Astrocyte (in vitro differentiated cells and primary cell): ENCODE results near the gene PCNT. TPM values are rescaled to one million over a fixed set of nuclear protein-coding genes. Genes with fewer than 3 reads are reported as not detected.

Source experiments
- DNase-seq: peaks from one replicate; pipeline ENCODE4 v3.0.0-alpha.2; 2010; ENCODE audit warnings: low read depth
- FAIRE-seq: peaks from 2 replicates; lab custom pipeline; 2011; peaks lifted over from hg19 to GRCh38; lab: Jason Lieb, UNC
- H2AFZ ChIP-seq: 2 replicates; pipeline ENCODE4 v1.6.0; 2012; ENCODE audit warnings: low read depth, low read length, inconsistent platforms
- H3K27ac ChIP-seq: 2 replicates; pipeline ENCODE4 v1.5.1; 2011; ENCODE audit warnings: low read depth, low read length, inconsistent platforms
- H3K27me3 ChIP-seq: 2 replicates; pipeline ENCODE4 v1.6.0; 2011; ENCODE audit warnings: low read length, inconsistent platforms; ENCODE audit not compliant: insufficient read depth
- H3K36me3 ChIP-seq: 2 replicates; pipeline ENCODE4 v1.5.1; 2011; ENCODE audit warnings: low read length, inconsistent platforms; ENCODE audit not compliant: insufficient read depth
- H3K4me1 ChIP-seq: 2 replicates; pipeline ENCODE4 v1.5.1; 2011; ENCODE audit warnings: low read length, inconsistent platforms; ENCODE audit not compliant: insufficient read depth
- H3K4me2 ChIP-seq: 2 replicates; pipeline ENCODE4 v1.6.0; 2012; ENCODE audit warnings: low read length, inconsistent platforms
- H3K4me3 ChIP-seq: 2 replicates; pipeline ENCODE4 v1.5.1; 2011; ENCODE audit warnings: low read depth, mild to moderate bottlenecking, low read length, inconsistent platforms; ENCODE audit not compliant: insufficient read depth
- H3K79me2 ChIP-seq: 2 replicates; pipeline ENCODE4 v1.6.0; 2012; ENCODE audit warnings: mild to moderate bottlenecking, low read length, inconsistent platforms; ENCODE audit not compliant: insufficient read depth
- H3K9ac ChIP-seq: 2 replicates; pipeline ENCODE4 v1.6.0; 2012; ENCODE audit warnings: mild to moderate bottlenecking, low read length, inconsistent platforms
- H3K9me3 ChIP-seq: 2 replicates; pipeline ENCODE4 v1.5.1; 2012; ENCODE audit warnings: low read depth, mild to moderate bottlenecking, low read length, inconsistent platforms; ENCODE audit not compliant: insufficient read depth
- H4K20me1 ChIP-seq: 2 replicates; pipeline ENCODE4 v1.6.0; 2012; ENCODE audit warnings: low read length, inconsistent platforms; ENCODE audit not compliant: insufficient read depth
- H3K27ac Mint-ChIP-seq: one replicate; pipeline ENCODE4 v1.8.0; 2021; ENCODE audit warnings: mild to moderate bottlenecking, mixed read lengths; ENCODE audit not compliant: unreplicated experiment
- H3K27me3 Mint-ChIP-seq: one replicate; pipeline ENCODE4 v1.8.0; 2021; ENCODE audit warnings: low read depth, mixed read lengths; ENCODE audit not compliant: unreplicated experiment
- H3K36me3 Mint-ChIP-seq: one replicate; pipeline ENCODE4 v1.8.0; 2021; ENCODE audit warnings: low read depth, mixed read lengths; ENCODE audit not compliant: unreplicated experiment
- H3K4me1 Mint-ChIP-seq: one replicate; pipeline ENCODE4 v1.8.0; 2021; ENCODE audit warnings: low read depth, mixed read lengths; ENCODE audit not compliant: unreplicated experiment
- H3K4me3 Mint-ChIP-seq: one replicate; pipeline ENCODE4 v1.8.0; 2021; ENCODE audit warnings: mild to moderate bottlenecking, moderate library complexity, mixed read lengths; ENCODE audit not compliant: unreplicated experiment
- H3K9me3 Mint-ChIP-seq: one replicate; pipeline ENCODE4 v1.8.0; 2021; ENCODE audit warnings: mild to moderate bottlenecking, mixed read lengths; ENCODE audit not compliant: unreplicated experiment
- CTCF ChIP-seq: IDR thresholded peaks from 2 replicates; pipeline ENCODE4 v1.5.1; 2011; ENCODE audit warnings: low read depth, mild to moderate bottlenecking, inconsistent platforms, low read length, moderate library complexity; ENCODE audit not compliant: insufficient read depth
- EZH2 ChIP-seq: IDR thresholded peaks from 2 replicates; pipeline ENCODE4 v1.6.1; 2012; ENCODE audit warnings: mild to moderate bottlenecking, low read length, inconsistent platforms; ENCODE audit not compliant: insufficient read depth
- total RNA-seq: library from RNA; stranded (reverse); gene quantifications from 2 replicates; pipeline ENCODE4 v1.2.1, GENCODE V29; 2021

Gene PCNT
- total RNA-seq, 1 donor from 2014 or later: 19.9 TPM

- no peak overlapping the region for H3K27ac Mint-ChIP-seq
- H3K4me1 Mint-ChIP-seq: no peaks in the 10 kb centered on the region
- no peak overlapping the region for H3K4me3 Mint-ChIP-seq
- H3K36me3 Mint-ChIP-seq: peaks cover 10% of the 10 kb centered on the region
- H4K20me1 ChIP-seq: peaks cover 18% of the 10 kb centered on the region
- no peak overlapping the region for H3K9ac ChIP-seq
- no peak overlapping the region for H3K4me2 ChIP-seq
- no peaks in the 10 kb centered on the region for H3K27me3 Mint-ChIP-seq
- DNase-seq: no peak
- FAIRE-seq: no peak
- no peak overlapping the region for H3K4me3 ChIP-seq
- H2AFZ ChIP-seq: no peak overlapping the region
- peaks cover 23% of the 10 kb centered on the region for H3K79me2 ChIP-seq
- H3K4me1 ChIP-seq: no peaks in the 10 kb centered on the region
- H3K27ac ChIP-seq: no peak overlapping the region
- no peaks in the 10 kb centered on the region for H3K9me3 ChIP-seq
- no peaks in the 10 kb centered on the region for H3K27me3 ChIP-seq
- TF ChIP-seq EZH2 (no peak), CTCF (no peak)
- no peaks in the 10 kb centered on the region for H3K9me3 Mint-ChIP-seq
- peaks cover 8% of the 10 kb centered on the region for H3K36me3 ChIP-seq
Measured at GRCh38 chr21:46489162-46489663, 165.3 kb downstream of the PCNT start.

- Histone ChIP-seq H3K4me3 (no peak overlapping the region), H3K4me2 (no peak overlapping the region), H3K9ac (no peak overlapping the region), H3K27me3 (no peaks in the 10 kb centered on the region), H3K9me3 (no peaks in the 10 kb centered on the region), H3K79me2 (peaks cover 19% of the 10 kb centered on the region), H3K36me3 (peaks cover 6% of the 10 kb centered on the region), H2AFZ (no peak overlapping the region), H3K27ac (no peak overlapping the region), H3K4me1 (no peaks in the 10 kb centered on the region), H4K20me1 (peaks cover 15% of the 10 kb centered on the region)
- H3K27me3 Mint-ChIP-seq: no peaks in the 10 kb centered on the region
- peaks cover 14% of the 10 kb centered on the region for H3K36me3 Mint-ChIP-seq
- no peaks in the 10 kb centered on the region for H3K4me1 Mint-ChIP-seq
- no peak overlapping the region for H3K4me3 Mint-ChIP-seq
- DNase-seq (no peak), FAIRE-seq (no peak)
- no peak for TF ChIP-seq EZH2
- TF ChIP-seq CTCF: no peak
- no peak overlapping the region for H3K27ac Mint-ChIP-seq
- no peaks in the 10 kb centered on the region for H3K9me3 Mint-ChIP-seq
Measured at GRCh38 chr21:46489800-46490199, 165.8 kb downstream of the PCNT start.

- Histone ChIP-seq H3K9ac (no peak overlapping the region), H3K4me1 (no peaks in the 10 kb centered on the region), H3K36me3 (peaks cover 5% of the 10 kb centered on the region), H3K4me3 (no peak overlapping the region), H3K79me2 (peaks cover 17% of the 10 kb centered on the region), H3K27me3 (no peaks in the 10 kb centered on the region), H3K9me3 (no peaks in the 10 kb centered on the region), H3K4me2 (no peak overlapping the region), H2AFZ (no peak overlapping the region), H4K20me1 (peaks cover 15% of the 10 kb centered on the region), H3K27ac (no peak overlapping the region)
- Mint-ChIP-seq H3K27me3 (no peaks in the 10 kb centered on the region), H3K4me1 (no peaks in the 10 kb centered on the region), H3K4me3 (no peak overlapping the region), H3K27ac (no peak overlapping the region), H3K36me3 (peaks cover 18% of the 10 kb centered on the region), H3K9me3 (no peaks in the 10 kb centered on the region)
- no peak for DNase-seq
- TF ChIP-seq EZH2: no peak
- no peak for TF ChIP-seq CTCF
- FAIRE-seq: no peak
Measured at GRCh38 chr21:46491553-46491952, 167.6 kb downstream of the PCNT start.
